ENCODE measurements around the gene SLC13A3. TPM values are rescaled to one million over a fixed set of nuclear protein-coding genes. Genes with fewer than 3 reads are reported as not detected.

The SLC13A3 gene
- total RNA-seq, 1 experiment from 2014 or later: 17.5 TPM

DNA sequence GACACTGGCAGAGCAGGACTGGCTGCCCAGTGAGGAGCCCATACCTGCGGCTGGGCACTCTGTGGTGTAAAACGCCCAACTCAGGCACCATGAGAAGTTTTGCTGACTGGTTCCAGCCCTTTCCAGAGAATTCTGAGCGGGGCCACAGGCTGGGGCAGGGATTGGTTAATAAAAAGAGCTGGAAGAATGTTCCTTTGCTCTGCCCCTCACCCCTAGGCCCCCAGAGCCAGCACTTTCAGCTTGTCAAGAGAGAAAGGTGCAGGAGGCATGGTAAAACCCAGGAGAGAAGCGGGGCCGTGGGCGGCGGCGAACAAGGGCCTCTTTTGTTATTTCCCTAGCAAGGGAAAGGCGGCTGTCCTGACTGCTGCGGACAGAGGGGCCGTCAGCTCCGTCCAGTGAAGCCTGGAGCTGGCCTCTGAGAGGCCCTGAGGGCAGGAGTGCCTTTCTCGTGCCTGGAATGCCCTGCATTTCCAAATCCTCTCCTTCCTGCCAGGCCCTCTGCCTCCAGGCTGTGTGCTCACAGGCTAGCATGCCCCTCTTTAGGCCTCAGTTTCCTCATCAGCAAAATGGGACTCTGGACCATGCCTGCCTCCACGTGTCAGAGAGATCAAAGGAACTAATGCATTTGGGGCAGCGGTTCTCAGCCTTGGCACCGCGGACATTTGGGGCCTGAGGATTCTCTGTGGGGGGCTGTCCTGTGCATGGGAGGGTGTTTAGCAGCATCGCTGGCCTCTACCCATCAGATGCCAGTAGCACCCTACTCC lies 12.9 kb downstream of the SLC13A3 start:
- H4K5ac ChIP-seq (ENCODE audit: insufficient read length, low read depth, low read length): no peak overlapping the region
- H3T11ph ChIP-seq (ENCODE audit: low read length): no peak overlapping the region
- DNase-seq: peak; percentile 58
- no peaks in the 10 kb centered on the region for H3K79me2 ChIP-seq (ENCODE audit: insufficient read depth, low read length)
- H4K91ac ChIP-seq (ENCODE audit: insufficient read length, low read depth, low read length): no peak overlapping the region
- H3K4me1 Mint-ChIP-seq: peaks cover 35 to 40% of the 10 kb centered on the region in 2 experiments
- no peak overlapping the region for H4K8ac ChIP-seq (replicated peaks; ENCODE audit: insufficient read length, low read depth, low read length)
- H2BK5ac ChIP-seq (ENCODE audit: insufficient read length, low read length): no peak overlapping the region
- no peak overlapping the region for H3K4ac ChIP-seq (ENCODE audit: low read depth, low read length)
- no peaks in the 10 kb centered on the region for H3K4me1 ChIP-seq (ENCODE audit: insufficient read depth, low read length)
- TF ChIP-seq, protein P1, sequence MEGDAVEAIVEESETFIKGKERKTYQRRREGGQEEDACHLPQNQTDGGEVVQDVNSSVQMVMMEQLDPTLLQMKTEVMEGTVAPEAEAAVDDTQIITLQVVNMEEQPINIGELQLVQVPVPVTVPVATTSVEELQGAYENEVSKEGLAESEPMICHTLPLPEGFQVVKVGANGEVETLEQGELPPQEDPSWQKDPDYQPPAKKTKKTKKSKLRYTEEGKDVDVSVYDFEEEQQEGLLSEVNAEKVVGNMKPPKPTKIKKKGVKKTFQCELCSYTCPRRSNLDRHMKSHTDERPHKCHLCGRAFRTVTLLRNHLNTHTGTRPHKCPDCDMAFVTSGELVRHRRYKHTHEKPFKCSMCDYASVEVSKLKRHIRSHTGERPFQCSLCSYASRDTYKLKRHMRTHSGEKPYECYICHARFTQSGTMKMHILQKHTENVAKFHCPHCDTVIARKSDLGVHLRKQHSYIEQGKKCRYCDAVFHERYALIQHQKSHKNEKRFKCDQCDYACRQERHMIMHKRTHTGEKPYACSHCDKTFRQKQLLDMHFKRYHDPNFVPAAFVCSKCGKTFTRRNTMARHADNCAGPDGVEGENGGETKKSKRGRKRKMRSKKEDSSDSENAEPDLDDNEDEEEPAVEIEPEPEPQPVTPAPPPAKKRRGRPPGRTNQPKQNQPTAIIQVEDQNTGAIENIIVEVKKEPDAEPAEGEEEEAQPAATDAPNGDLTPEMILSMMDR (conservative IDR thresholded peaks at IDR 0.05): no peak
- no peaks in the 10 kb centered on the region for H3K27me3 ChIP-seq (ENCODE audit: insufficient read depth, low read length)
- WGBS (ENCODE audit: extremely low coverage, insufficient read length, low lambda C conversion rate): no CpG with 5 or more reads among the region's 18 CpGs
- H3K9me3 Mint-ChIP-seq: no peaks in the 10 kb centered on the region; a peak in 2 of 5 replicates
- peaks cover 3% of the 10 kb centered on the region for H4K20me1 ChIP-seq (ENCODE audit: control insufficient read depth, insufficient read depth, insufficient read length)
- H3K36me3 Mint-ChIP-seq (ENCODE audit: insufficient read depth in 1 of 3, low read depth in 3 of 3): peaks cover 1 to 6% (median 2%) of the 10 kb centered on the region in 3 experiments; a peak in 4 of 7 replicates
- H2AK5ac ChIP-seq (ENCODE audit: insufficient read length, low read length): no peak overlapping the region
- H3K23ac ChIP-seq (ENCODE audit: insufficient read length, low read depth, low read length): no peak overlapping the region
- peak overlapping the region; percentile 52 to 79 (median 64); a peak in 5 of 7 replicates for H3K27ac Mint-ChIP-seq
- H3K27ac ChIP-seq (ENCODE audit: insufficient read length, low read depth, low read length): no peak overlapping the region
- no peaks in the 10 kb centered on the region for H3K9me3 ChIP-seq (ENCODE audit: control insufficient read depth, low read depth, low read length)
- no peaks in the 10 kb centered on the region for H3K79me1 ChIP-seq (ENCODE audit: insufficient read depth, low read depth, low read length, poor library complexity, severe bottlenecking)
- H3K27me3 Mint-ChIP-seq (ENCODE audit: low read depth): peaks cover 2% of the 10 kb centered on the region; the same call in 1 of the 2 replicates
- H3K9ac ChIP-seq (ENCODE audit: extremely low read depth, insufficient read length, low read length): no peak overlapping the region
- H2BK120ac ChIP-seq (ENCODE audit: low read depth, low read length, poor library complexity, severe bottlenecking): no peak overlapping the region
- no peak overlapping the region for H2AFZ ChIP-seq (ENCODE audit: low read length)
- no peak overlapping the region for H3K4me2 ChIP-seq (ENCODE audit: insufficient read depth, insufficient read length, low read length)
- H3K18ac ChIP-seq (ENCODE audit: insufficient read length, low read depth, low read length): no peak overlapping the region
- no peak overlapping the region for H3K56ac ChIP-seq (ENCODE audit: insufficient read length, low read depth, low read length)
- H2BK20ac ChIP-seq (ENCODE audit: low read depth, low read length, poor library complexity, severe bottlenecking): no peak overlapping the region
- no peak overlapping the region for H2BK12ac ChIP-seq (ENCODE audit: insufficient read length, low read depth, low read length)
- no peak overlapping the region for H3K4me3 Mint-ChIP-seq
- no peak overlapping the region for H2BK15ac ChIP-seq (ENCODE audit: low read depth, low read length)
- no peaks in the 10 kb centered on the region for H3K23me2 ChIP-seq (ENCODE audit: insufficient read length, low read depth, low read length, poor library complexity, severe bottlenecking)
- no peak overlapping the region for H3K14ac ChIP-seq (ENCODE audit: insufficient read depth, low read length)

Data from H9 (cell line).